ENCODE measurements around the gene NEK7. TPM values are rescaled to one million over a fixed set of nuclear protein-coding genes. Genes with fewer than 3 reads are reported as not detected.
"Not testable (repeated sequence)": the region's sequence is repeated elsewhere in the genome, so short reads cannot be mapped to it uniquely, and the experiment has no call there.

Gene NEK7
- polyA plus RNA-seq, 4 donors, result 14.9 to 38.3 (median 27.2) TPM

DNA sequence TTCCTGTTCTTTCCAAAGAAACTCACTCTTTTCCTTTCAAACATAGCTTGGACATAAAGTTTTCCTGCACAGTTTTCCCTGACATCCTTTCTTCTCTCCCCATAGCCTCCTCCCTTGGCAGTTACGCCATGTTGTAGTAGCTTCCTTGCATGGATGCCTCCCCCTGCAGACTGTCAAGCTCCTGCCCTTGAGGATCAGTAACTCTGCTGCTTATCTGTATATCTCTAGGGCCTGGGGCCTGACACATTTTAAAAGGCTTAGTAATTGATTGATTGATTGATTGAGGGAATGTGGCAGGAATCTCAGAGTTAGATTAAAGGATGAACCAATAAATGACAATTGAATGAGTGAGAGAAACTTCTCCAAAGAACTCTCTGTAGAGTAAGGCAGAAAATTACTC, 143.7 kb downstream of the NEK7 start:
- WGBS, 3 donors, result 98 to 100% (median 100%) methylated on average over 1 of the region's 1 CpG
- H3K36me3 ChIP-seq (ENCODE audit: control insufficient read depth in 3 of 3, insufficient read depth in 2 of 3, low read depth in 1 of 3, low read length in 3 of 3), result peaks cover 3 to 5% (median 3%) of the 10 kb centered on the region in 3 donors
- FAIRE-seq, result no peak

DNA sequence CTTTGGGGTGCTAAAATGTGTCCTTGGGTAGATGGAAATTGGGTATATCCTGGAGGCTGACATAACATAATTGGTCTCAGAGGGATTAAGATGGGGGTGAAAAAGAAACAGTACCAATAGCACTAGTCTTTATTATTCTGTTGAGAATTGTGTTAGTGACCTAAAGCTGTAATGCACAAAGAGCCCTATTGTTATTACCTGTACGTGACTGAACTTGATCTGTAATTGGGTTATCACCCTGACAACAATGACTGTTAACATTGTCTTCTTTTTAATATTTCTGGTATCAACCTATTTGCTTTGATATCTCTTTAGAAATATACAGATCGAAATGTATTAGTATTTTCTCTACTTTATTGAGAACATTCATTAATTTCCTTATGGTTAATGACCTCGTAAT, 147.6 kb downstream of the NEK7 start:
- WGBS, 3 donors, result 82 to 88% (median 87%) methylated on average over 3 of the region's 3 CpGs
- Histone ChIP-seq H3K36me3 (ENCODE audit: control insufficient read depth in 3 of 3, insufficient read depth in 2 of 3, low read depth in 1 of 3, low read length in 3 of 3) (peaks cover 0 to 2% (median 0%) of the 10 kb centered on the region in 3 donors), H3K4me1 (ENCODE audit: control insufficient read depth in 3 of 3, insufficient read depth in 2 of 3, low read depth in 1 of 3, low read length in 2 of 3) (no peaks in the 10 kb centered on the region), H3K9me3 (ENCODE audit: control insufficient read depth in 2 of 2, insufficient read depth in 1 of 2, low read depth in 1 of 2, low read length in 1 of 2) (no peaks in the 10 kb centered on the region), H3K27me3 (ENCODE audit: control insufficient read depth in 3 of 3, insufficient read depth in 3 of 3, low read length in 3 of 3) (no peaks in the 10 kb centered on the region), H3K27ac (ENCODE audit: low read depth in 1 of 3, low read length in 2 of 3) (no peak overlapping the region), H3K4me3 (ENCODE audit: low read depth in 1 of 3, low read length in 3 of 3) (no peak overlapping the region)
- FAIRE-seq (no peak), DNase-seq (no peak)

More for the DNA sequence above, 143.7 kb downstream of the NEK7 start:
- no peak for DNase-seq
- no peaks in the 10 kb centered on the region for H3K4me1 ChIP-seq (ENCODE audit: control insufficient read depth in 3 of 3, insufficient read depth in 2 of 3, low read depth in 1 of 3, low read length in 2 of 3)
- no peak overlapping the region for H3K4me3 ChIP-seq (ENCODE audit: low read depth in 1 of 3, low read length in 3 of 3)
- no peak overlapping the region for H3K27ac ChIP-seq (ENCODE audit: low read depth in 1 of 3, low read length in 2 of 3)
- H3K9me3 ChIP-seq (ENCODE audit: control insufficient read depth in 2 of 2, insufficient read depth in 1 of 2, low read depth in 1 of 2, low read length in 1 of 2), result no peaks in the 10 kb centered on the region
- H3K27me3 ChIP-seq (ENCODE audit: control insufficient read depth in 3 of 3, insufficient read depth in 3 of 3, low read length in 3 of 3), result no peaks in the 10 kb centered on the region

- H3K9me3 ChIP-seq (ENCODE audit: control insufficient read depth in 2 of 2, insufficient read depth in 1 of 2, low read depth in 1 of 2, low read length in 1 of 2); FAIRE-seq; H3K27ac ChIP-seq (ENCODE audit: low read depth in 1 of 3, low read length in 2 of 3); H3K27me3 ChIP-seq (ENCODE audit: control insufficient read depth in 3 of 3, insufficient read depth in 3 of 3, low read length in 3 of 3); DNase-seq; H3K36me3 ChIP-seq (ENCODE audit: control insufficient read depth in 3 of 3, insufficient read depth in 2 of 3, low read depth in 1 of 3, low read length in 3 of 3); H3K4me1 ChIP-seq (ENCODE audit: control insufficient read depth in 3 of 3, insufficient read depth in 2 of 3, low read depth in 1 of 3, low read length in 2 of 3); H3K4me3 ChIP-seq (ENCODE audit: low read depth in 1 of 3, low read length in 3 of 3): not testable (repeated sequence)
- 84 to 92% (median 85%) methylated on average over 15 of the region's 15 CpGs for WGBS, 3 donors
Measured at GRCh38 chr1:198314817-198315216, 158.0 kb downstream of the NEK7 start.

DNA sequence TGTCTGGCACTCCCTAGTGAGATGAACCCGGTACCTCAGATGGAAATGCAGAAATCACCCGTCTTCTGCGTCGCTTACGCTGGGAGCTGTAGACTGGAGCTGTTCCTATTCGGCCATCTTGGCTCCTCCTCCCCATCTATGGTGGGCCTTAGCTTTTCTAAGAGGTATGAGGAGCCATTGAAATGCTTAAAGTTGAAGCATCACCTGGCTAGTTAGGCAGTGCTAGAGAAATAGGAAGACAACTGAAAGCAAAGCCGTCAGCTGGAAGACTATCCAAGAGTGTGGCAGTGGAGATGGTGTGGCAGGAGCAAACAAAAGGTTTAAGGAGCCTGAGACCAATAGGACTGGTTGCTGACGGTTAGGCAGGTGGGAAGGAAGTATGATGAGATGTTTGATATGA, 158.5 kb downstream of the NEK7 start:
- DNase-seq; H3K36me3 ChIP-seq (ENCODE audit: control insufficient read depth in 3 of 3, insufficient read depth in 2 of 3, low read depth in 1 of 3, low read length in 3 of 3); H3K27ac ChIP-seq (ENCODE audit: low read depth in 1 of 3, low read length in 2 of 3); FAIRE-seq; H3K4me1 ChIP-seq (ENCODE audit: control insufficient read depth in 3 of 3, insufficient read depth in 2 of 3, low read depth in 1 of 3, low read length in 2 of 3); H3K9me3 ChIP-seq (ENCODE audit: control insufficient read depth in 2 of 2, insufficient read depth in 1 of 2, low read depth in 1 of 2, low read length in 1 of 2); H3K27me3 ChIP-seq (ENCODE audit: control insufficient read depth in 3 of 3, insufficient read depth in 3 of 3, low read length in 3 of 3); H3K4me3 ChIP-seq (ENCODE audit: low read depth in 1 of 3, low read length in 3 of 3): not testable (repeated sequence)
- WGBS, 3 donors, result 91 to 99% (median 95%) methylated on average over 4 to 7 of the region's 8 CpGs

- H3K36me3 ChIP-seq (ENCODE audit: control insufficient read depth in 3 of 3, insufficient read depth in 2 of 3, low read depth in 1 of 3, low read length in 3 of 3), result peaks cover 0 to 6% (median 4%) of the 10 kb centered on the region in 3 donors
- H3K4me3 ChIP-seq (ENCODE audit: low read depth in 1 of 3, low read length in 3 of 3), result no peak overlapping the region
- no peaks in the 10 kb centered on the region for H3K27me3 ChIP-seq (ENCODE audit: control insufficient read depth in 3 of 3, insufficient read depth in 3 of 3, low read length in 3 of 3)
- no peaks in the 10 kb centered on the region for H3K4me1 ChIP-seq (ENCODE audit: control insufficient read depth in 3 of 3, insufficient read depth in 2 of 3, low read depth in 1 of 3, low read length in 2 of 3)
- no peaks in the 10 kb centered on the region for H3K9me3 ChIP-seq (ENCODE audit: control insufficient read depth in 2 of 2, insufficient read depth in 1 of 2, low read depth in 1 of 2, low read length in 1 of 2)
- no peak overlapping the region for H3K27ac ChIP-seq (ENCODE audit: low read depth in 1 of 3, low read length in 2 of 3)
- 95 to 97% (median 97%) methylated on average over 4 of the region's 4 CpGs for WGBS, 3 donors
- DNase-seq, result no peak
- no peak for FAIRE-seq
Measured at GRCh38 chr1:198316546-198317100, 159.8 kb downstream of the NEK7 start.

- H3K9me3 ChIP-seq (ENCODE audit: control insufficient read depth in 2 of 2, insufficient read depth in 1 of 2, low read depth in 1 of 2, low read length in 1 of 2), result no peaks in the 10 kb centered on the region
- no peak overlapping the region for H3K4me3 ChIP-seq (ENCODE audit: low read depth in 1 of 3, low read length in 3 of 3)
- no peaks in the 10 kb centered on the region for H3K4me1 ChIP-seq (ENCODE audit: control insufficient read depth in 3 of 3, insufficient read depth in 2 of 3, low read depth in 1 of 3, low read length in 2 of 3)
- no peak overlapping the region for H3K27ac ChIP-seq (ENCODE audit: low read depth in 1 of 3, low read length in 2 of 3)
- no peaks in the 10 kb centered on the region for H3K27me3 ChIP-seq (ENCODE audit: control insufficient read depth in 3 of 3, insufficient read depth in 3 of 3, low read length in 3 of 3)
- no peak for FAIRE-seq
- WGBS, 3 donors, result 91 to 94% (median 93%) methylated on average over 1 of the region's 1 CpG
- no peak for DNase-seq
- H3K36me3 ChIP-seq (ENCODE audit: control insufficient read depth in 3 of 3, insufficient read depth in 2 of 3, low read depth in 1 of 3, low read length in 3 of 3), result peaks cover 0 to 6% (median 4%) of the 10 kb centered on the region in 3 donors
Measured at GRCh38 chr1:198318085-198318484, 161.3 kb downstream of the NEK7 start.

DNA sequence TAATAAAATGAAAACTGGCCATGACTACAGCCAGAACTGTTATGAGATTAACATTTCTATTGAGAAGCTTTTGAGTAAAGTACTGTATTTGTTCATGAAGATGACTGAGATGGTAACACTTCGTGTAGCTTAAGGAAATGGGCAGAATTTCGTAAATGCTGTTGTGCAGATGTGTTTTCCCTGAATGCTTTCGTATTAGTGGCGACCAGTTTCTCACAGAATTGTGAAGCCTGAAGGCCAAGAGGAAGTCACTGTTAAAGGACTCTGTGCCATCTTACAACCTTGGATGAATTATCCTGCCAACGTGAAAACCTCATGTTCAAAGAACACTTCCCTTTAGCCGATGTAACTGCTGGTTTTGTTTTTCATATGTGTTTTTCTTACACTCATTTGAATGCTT, 164.0 kb downstream of the NEK7 start:
- no peaks in the 10 kb centered on the region for H3K9me3 ChIP-seq (ENCODE audit: control insufficient read depth in 2 of 2, insufficient read depth in 1 of 2, low read depth in 1 of 2, low read length in 1 of 2)
- no peak overlapping the region for H3K4me3 ChIP-seq (ENCODE audit: low read depth in 1 of 3, low read length in 3 of 3)
- 78 to 89% (median 80%) methylated on average over 6 of the region's 6 CpGs for WGBS, 3 donors
- DNase-seq, result no peak
- peaks cover 0 to 1% (median 0%) of the 10 kb centered on the region in 3 donors for H3K36me3 ChIP-seq (ENCODE audit: control insufficient read depth in 3 of 3, insufficient read depth in 2 of 3, low read depth in 1 of 3, low read length in 3 of 3)
- H3K4me1 ChIP-seq (ENCODE audit: control insufficient read depth in 3 of 3, insufficient read depth in 2 of 3, low read depth in 1 of 3, low read length in 2 of 3), result no peaks in the 10 kb centered on the region
- no peaks in the 10 kb centered on the region for H3K27me3 ChIP-seq (ENCODE audit: control insufficient read depth in 3 of 3, insufficient read depth in 3 of 3, low read length in 3 of 3)
- no peak for FAIRE-seq
- no peak overlapping the region for H3K27ac ChIP-seq (ENCODE audit: low read depth in 1 of 3, low read length in 2 of 3)

DNA sequence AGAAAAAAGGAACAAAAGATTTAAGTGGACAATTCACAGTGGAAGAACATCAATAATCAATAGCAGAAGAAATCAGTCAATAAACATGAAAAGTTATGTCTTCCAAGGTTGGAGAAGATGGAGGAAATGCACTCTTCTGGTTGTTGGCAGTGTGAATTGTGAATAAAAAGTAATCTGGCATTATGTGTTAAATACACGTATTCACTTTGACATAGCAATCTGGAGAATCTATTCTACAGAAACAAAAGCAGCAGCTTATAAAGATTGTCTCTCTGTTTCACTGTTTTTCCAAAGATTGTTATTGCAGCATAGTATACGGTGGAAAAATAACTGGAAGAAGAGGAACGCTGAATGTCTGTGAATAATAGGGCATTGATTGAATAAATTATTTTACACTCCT, 169.4 kb downstream of the NEK7 start:
- H3K36me3 ChIP-seq (ENCODE audit: control insufficient read depth in 3 of 3, insufficient read depth in 2 of 3, low read depth in 1 of 3, low read length in 3 of 3), result no peaks in the 10 kb centered on the region
- FAIRE-seq (no peak), DNase-seq (no peak)
- H3K4me3 ChIP-seq (ENCODE audit: low read depth in 1 of 3, low read length in 3 of 3), result no peak overlapping the region
- H3K9me3 ChIP-seq (ENCODE audit: control insufficient read depth in 2 of 2, insufficient read depth in 1 of 2, low read depth in 1 of 2, low read length in 1 of 2), result no peaks in the 10 kb centered on the region
- WGBS, 3 donors, result 69 to 80% (median 75%) methylated on average over 3 of the region's 3 CpGs
- no peak overlapping the region for H3K27ac ChIP-seq (ENCODE audit: low read depth in 1 of 3, low read length in 2 of 3)
- no peaks in the 10 kb centered on the region for H3K4me1 ChIP-seq (ENCODE audit: control insufficient read depth in 3 of 3, insufficient read depth in 2 of 3, low read depth in 1 of 3, low read length in 2 of 3)
- no peaks in the 10 kb centered on the region for H3K27me3 ChIP-seq (ENCODE audit: control insufficient read depth in 3 of 3, insufficient read depth in 3 of 3, low read length in 3 of 3)

DNA sequence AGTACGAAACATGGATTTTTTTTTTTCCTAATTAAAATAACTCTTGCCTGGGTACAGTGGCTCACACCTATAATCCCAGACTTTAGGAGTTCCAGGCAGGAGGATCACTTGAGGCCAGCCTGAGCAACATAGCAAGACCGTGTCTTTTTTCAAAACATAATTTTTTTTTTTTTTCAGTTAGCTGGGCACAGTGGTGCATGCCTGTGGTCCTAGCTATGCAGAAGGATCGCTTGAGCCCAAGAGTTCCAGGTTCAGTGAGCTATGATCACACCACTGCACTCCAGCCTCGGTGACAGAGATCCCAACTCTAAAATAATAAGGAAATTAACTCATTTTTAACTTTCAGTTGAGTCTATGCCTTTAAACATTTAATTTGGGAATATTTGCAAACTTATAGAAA, 170.1 kb downstream of the NEK7 start:
- no peaks in the 10 kb centered on the region for H3K27me3 ChIP-seq (ENCODE audit: control insufficient read depth in 3 of 3, insufficient read depth in 3 of 3, low read length in 3 of 3)
- H3K36me3 ChIP-seq (ENCODE audit: control insufficient read depth in 3 of 3, insufficient read depth in 2 of 3, low read depth in 1 of 3, low read length in 3 of 3), result no peaks in the 10 kb centered on the region
- no peaks in the 10 kb centered on the region for H3K4me1 ChIP-seq (ENCODE audit: control insufficient read depth in 3 of 3, insufficient read depth in 2 of 3, low read depth in 1 of 3, low read length in 2 of 3)
- no peak overlapping the region for H3K27ac ChIP-seq (ENCODE audit: low read depth in 1 of 3, low read length in 2 of 3)
- DNase-seq (no peak), FAIRE-seq (no peak)
- H3K4me3 ChIP-seq (ENCODE audit: low read depth in 1 of 3, low read length in 3 of 3), result no peak overlapping the region
- no peaks in the 10 kb centered on the region for H3K9me3 ChIP-seq (ENCODE audit: control insufficient read depth in 2 of 2, insufficient read depth in 1 of 2, low read depth in 1 of 2, low read length in 1 of 2)
- WGBS, 3 donors, result 72 to 79% (median 78%) methylated on average over 4 of the region's 4 CpGs
